Measurements from ENCODE around the gene LRCOL1. TPM values are rescaled to one million over a fixed set of nuclear protein-coding genes. Genes with fewer than 3 reads are reported as not detected.

LRCOL1 gene
- total and polyA plus RNA-seq, 2 experiments from 2014 or later: 1.7 TPM; not detected in 1

- peaks cover 32% of the 10 kb centered on the region for H4K20me1 ChIP-seq (replicated peaks; ENCODE audit: insufficient read depth)
- peaks cover 14% of the 10 kb centered on the region for H3K36me3 Mint-ChIP-seq (ENCODE audit: low read depth)
- H3K9me2 ChIP-seq (ENCODE audit: insufficient read depth): no peaks in the 10 kb centered on the region
- no peak overlapping the region; the same call in 1 of the 2 replicates for H3K27ac Mint-ChIP-seq
- TF ChIP-seq CTCF (conservative IDR thresholded peaks at IDR 0.05; ENCODE audit: low read depth in 2 of 2): no peak
- no peak for TF ChIP-seq EZH2 (IDR thresholded peaks at IDR 0.05; ENCODE audit: low read depth, unreplicated experiment)
- TF ChIP-seq EZH2phosphoT487 (IDR thresholded peaks at IDR 0.05; ENCODE audit: unreplicated experiment): no peak
- TF ChIP-seq ZNF462 (CRISPR knock-in tag; IDR thresholded peaks at IDR 0.05): no peak
- no peak for TF ChIP-seq CREB1 (CRISPR knock-in tag; IDR thresholded peaks at IDR 0.05; ENCODE audit: low read depth)
- no peak for TF ChIP-seq ZNF331 (CRISPR knock-in tag; IDR thresholded peaks at IDR 0.05; ENCODE audit: low read depth)
- no peak for TF ChIP-seq STAT1 (IDR thresholded peaks at IDR 0.05; ENCODE audit: unreplicated experiment)
- TF ChIP-seq ZNF114 (CRISPR knock-in tag; IDR thresholded peaks at IDR 0.05): no peak
- no peak for TF ChIP-seq JUNB (IDR thresholded peaks at IDR 0.05; ENCODE audit: unreplicated experiment)
- no peaks in the 10 kb centered on the region; the same call in 1 of the 2 replicates for H3K36me3 ChIP-seq (ENCODE audit: insufficient read depth)
- H3F3A ChIP-seq (replicated peaks; ENCODE audit: low read depth): no peaks in the 10 kb centered on the region
- no peak for ATAC-seq
- no peaks in the 10 kb centered on the region for H3K27me3 ChIP-seq (ENCODE audit: insufficient read depth)
- H3K4me3 Mint-ChIP-seq: no peak overlapping the region
- DNase-seq (ENCODE audit: low spot score): no peak
- H3K4me1 ChIP-seq (ENCODE audit: insufficient read depth): no peaks in the 10 kb centered on the region; the same call in 1 of the 2 replicates
- no peaks in the 10 kb centered on the region; the same call in 2 of the 3 replicates for H3K9me3 Mint-ChIP-seq
- H3K79me2 ChIP-seq (replicated peaks; ENCODE audit: insufficient read depth): peaks cover 52% of the 10 kb centered on the region
- H3K4me3 ChIP-seq: no peak overlapping the region
- H3K4me1 Mint-ChIP-seq: peaks cover 7% of the 10 kb centered on the region
- H3K4me2 ChIP-seq: no peak overlapping the region
- peaks cover 11% of the 10 kb centered on the region for H3K27me3 Mint-ChIP-seq (ENCODE audit: insufficient read depth, low read depth, poor library complexity)
- no peak overlapping the region for H2AFZ ChIP-seq
- H3K27ac ChIP-seq (ENCODE audit: low read depth): no peak overlapping the region
These were observed 45.0 kb downstream of the LRCOL1 start for GRCh38 chr12:132565365-132565764.
